GM18508 (cell line): ENCODE measurements around the gene B4GALT4.
"Not testable (repeated sequence)": the region's sequence is repeated elsewhere in the genome, so short reads cannot be mapped to it uniquely, and the experiment has no call there.

Experiments
- ATAC-seq: cut with Tn5 transposase; IDR thresholded peaks from one replicate; pipeline ENCODE4 v1.9.1; 2021; ENCODE audit warnings: moderate number of reproducible peaks; ENCODE audit not compliant: insufficient read depth, unreplicated experiment

B4GALT4 gene, protein sequence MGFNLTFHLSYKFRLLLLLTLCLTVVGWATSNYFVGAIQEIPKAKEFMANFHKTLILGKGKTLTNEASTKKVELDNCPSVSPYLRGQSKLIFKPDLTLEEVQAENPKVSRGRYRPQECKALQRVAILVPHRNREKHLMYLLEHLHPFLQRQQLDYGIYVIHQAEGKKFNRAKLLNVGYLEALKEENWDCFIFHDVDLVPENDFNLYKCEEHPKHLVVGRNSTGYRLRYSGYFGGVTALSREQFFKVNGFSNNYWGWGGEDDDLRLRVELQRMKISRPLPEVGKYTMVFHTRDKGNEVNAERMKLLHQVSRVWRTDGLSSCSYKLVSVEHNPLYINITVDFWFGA

DNA sequence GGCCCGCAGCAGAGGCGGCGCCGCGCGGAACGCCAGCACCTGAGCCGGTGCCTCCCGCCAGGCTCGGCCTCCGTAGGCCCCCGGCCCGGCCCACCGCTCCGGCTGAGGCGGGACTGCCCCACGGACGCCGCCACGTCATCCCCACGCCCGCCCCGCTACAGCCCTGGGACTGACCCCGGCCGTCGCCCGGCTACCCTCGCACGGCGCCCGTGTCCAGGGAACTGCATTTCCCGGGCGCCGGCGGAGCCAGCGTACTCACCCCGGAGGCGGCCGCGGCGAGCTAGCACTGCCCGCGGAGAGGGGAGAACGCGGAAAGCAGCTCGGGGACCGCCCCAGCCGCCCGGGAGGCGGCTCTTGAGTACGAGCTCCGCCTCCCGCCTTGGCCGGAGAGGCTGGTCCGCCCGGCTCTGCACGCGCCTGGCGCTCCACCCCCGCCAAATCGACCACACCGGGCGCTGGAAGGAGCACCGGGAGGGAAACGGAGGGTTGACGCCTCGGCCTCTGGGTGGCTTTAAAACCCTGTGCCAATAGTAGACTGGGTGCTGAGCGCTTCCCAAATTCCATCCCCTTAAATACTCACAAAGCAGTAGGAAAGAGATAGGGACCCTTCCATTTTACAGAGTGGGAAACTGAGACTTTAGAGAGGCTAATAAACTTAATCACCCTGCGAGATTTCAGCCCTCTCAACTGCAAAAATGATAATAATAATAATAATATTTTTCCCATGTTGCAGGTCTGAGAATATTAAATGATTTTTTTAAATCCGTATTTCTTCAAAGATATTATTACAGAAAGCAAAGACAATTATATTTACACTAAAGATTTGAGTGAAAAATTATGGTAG is at the start of gene B4GALT4:
Gene B4GALT4 (minus strand): TSS at position 288 of the 844 bp plus-strand sequence. CDS start 10,779 bp downstream, outside the sequence.
- ATAC-seq, result peak; percentile 48

GRCh38 chr3:119289404-119289770 is 48.7 kb upstream of the B4GALT4 start:
- ATAC-seq, result no peak

- no peak for ATAC-seq
Measured at GRCh38 chr3:119288669-119289403, 48.2 kb upstream of the B4GALT4 start.

- no peak for ATAC-seq
Measured at GRCh38 chr3:119279584-119280243, 39.0 kb upstream of the B4GALT4 start.

- ATAC-seq, result no peak
Measured at GRCh38 chr3:119279101-119279554, 38.5 kb upstream of the B4GALT4 start.

DNA sequence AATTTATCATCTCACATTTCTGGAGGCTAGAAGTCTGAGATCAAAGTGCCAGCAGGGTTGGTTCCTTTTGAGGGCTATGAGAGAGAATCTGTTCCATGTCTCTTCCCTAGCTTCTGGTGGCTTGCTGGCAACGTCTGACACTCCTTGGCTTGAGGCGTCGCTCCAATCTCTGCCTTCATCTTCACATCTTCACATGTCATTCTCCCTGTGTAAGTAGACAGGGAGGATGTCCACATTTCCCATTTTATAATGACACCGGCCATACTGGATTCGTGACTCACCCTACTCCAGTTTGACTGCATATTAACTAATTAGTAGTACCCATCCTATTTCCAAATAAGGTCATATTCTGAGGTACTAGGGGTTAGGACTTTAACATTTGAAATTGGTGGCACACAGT is 36.0 kb upstream of the B4GALT4 start:
- ATAC-seq, result no peak

DNA sequence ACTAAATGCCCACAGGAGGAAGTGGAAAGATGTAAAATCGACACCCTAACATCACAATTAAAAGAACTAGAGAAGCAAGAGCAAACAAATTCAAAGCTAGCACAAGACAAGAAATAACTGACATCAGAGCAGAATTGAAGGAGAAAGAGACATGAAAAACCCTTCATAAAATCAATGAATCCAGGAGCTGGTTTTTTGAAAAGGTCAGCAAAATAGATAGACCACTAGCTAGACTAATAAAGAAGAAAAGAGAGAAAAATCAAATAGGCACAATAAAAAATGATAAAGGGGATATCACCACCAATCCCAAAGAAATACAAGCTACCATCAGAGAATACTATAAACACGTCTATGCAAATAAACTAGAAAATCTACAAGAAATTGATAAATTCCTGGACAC is 29.5 kb upstream of the B4GALT4 start:
- ATAC-seq, result not testable (repeated sequence)

DNA sequence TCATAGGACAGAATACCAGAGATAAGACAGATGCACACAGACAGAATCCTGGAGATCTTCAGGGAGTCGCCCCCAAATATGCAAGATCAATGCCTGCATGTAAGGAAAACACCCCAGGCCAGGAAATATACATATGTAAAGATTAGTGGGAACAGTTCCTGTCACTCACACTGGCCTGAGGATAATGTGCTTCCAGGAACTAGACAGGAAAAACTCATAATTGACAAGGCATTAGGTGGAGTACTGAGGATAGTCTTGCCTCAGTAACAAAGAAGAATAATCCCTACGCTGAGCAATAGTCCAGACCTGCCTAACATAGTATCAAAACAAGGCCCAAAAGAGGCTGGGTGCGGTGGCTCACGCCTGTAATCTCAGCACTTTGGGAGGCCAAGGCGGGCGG is 20.4 kb upstream of the B4GALT4 start:
- ATAC-seq, result no peak

DNA sequence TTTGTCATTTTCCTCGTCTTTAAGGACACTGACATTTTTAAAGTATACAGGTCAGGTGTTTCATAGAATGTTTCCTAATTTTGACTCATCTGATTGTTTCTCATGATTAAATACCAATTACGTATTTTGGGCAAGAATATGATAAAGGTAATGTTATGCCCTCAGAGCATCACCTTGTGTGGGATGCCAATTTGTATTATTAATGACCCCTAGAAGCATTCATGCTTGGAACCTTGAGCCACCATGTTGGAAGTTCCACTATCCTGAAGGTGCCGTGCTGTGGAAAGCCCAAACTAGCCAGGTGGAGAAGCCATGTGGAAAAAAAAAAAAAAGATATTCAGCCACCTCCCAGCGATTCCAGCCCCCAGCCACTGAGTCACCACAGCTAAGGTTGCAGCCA is 19.1 kb upstream of the B4GALT4 start:
- no peak for ATAC-seq

DNA sequence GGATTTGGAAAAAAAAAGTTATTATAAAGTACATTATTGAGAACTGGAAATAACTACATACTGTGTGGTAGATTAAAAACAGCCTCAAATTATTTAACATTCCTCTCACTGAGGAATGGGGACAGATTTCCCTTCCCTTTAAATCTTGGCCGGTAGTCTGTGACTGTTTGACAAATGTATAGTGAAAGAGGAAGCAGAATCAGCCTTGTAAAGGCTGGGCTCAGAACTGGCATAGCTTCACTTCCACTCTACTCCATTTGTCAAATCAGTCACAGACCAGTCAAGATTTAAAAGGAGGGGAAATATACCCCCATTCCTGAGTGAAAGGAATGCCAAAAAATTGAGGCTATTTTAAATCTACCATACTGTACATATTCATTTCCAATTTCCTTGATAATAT is 18.2 kb upstream of the B4GALT4 start:
- peak; percentile 97 for ATAC-seq

DNA sequence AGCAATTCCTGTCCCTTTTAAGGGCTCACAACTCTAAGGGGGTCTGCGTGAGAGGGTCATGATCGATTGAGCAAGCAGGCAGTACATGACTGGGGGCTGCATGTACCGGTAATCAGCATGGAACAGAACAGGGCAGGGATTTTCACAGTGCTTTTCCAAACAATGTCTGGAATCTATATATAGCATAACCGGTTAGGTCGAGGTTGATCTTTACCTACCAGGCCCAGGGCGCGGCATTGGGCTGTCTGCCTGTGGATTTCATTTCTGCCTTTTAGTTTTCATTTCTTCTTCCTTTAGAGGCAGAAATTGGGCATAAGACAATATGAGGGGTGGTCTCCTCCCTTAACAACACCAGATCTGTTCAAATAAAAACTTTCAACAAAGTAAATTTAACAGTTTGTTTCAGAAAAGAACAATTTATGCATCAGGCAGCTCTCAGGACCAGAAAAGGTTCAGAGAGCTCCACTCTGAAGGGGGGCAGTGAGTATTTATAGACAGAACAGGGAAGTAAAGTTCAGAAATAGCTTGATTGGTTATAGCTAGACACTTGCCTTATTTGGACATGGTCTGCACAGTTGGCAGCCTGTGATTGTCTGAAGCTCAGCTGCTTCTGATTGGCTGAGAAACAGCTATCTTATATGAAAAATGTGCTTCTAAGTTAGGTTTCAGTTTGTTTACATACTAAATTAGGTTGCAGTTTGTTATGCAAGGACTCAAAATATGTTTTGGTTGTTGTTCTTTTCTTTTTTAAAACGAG is 17.2 kb upstream of the B4GALT4 start:
- ATAC-seq, result no peak

GRCh38 chr3:119257111-119257510 is 16.4 kb upstream of the B4GALT4 start:
- ATAC-seq, result no peak

- no peak for ATAC-seq
Measured at GRCh38 chr3:119255214-119255613, 14.5 kb upstream of the B4GALT4 start.

- no peak for ATAC-seq
Measured at GRCh38 chr3:119245778-119246177, 5.1 kb upstream of the B4GALT4 start.

DNA sequence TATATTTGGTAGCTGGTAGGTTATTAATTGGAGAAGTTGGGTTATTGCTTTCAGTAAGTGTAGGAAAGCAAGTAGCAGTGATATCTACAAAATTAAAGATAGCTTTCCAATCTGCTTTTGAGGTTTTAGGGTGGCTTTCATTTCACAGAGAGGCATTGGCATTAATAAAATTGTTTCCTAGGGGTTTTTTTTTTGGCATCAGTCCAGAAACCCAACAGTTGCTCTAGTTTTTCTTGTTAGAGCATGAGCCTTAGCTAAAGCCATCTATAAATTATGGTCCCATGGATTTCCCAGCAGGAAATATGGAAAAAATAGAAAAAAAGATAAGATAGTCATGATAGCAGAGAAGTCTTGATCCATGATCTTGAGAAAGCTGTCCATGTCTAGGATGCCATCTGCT is 3.0 kb upstream of the B4GALT4 start:
- ATAC-seq, result no peak

DNA sequence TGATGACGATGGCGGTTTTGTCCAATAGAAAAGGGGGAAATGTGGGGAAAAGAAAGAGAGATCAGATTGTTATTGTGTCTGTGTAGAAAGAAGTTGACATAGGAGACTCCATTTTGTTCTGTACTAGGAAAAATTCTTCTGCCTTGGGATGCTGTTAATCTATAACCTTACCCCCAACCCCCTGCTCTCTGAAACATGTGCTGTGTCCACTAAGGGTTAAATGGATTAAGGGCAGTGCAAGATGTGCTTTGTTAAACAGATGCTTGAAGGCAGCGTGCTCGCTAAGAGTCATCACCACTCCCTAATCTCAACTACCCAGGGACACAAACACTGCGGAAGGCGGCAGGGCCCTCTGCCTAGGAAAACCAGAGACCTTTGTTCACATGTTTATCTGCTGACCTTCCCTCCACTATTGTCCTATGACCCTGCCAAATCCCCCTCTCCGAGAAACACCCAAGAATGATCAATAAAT is 2.4 kb upstream of the B4GALT4 start:
- ATAC-seq, result not testable (repeated sequence)

GRCh38 chr3:119242387-119243057 is 1.8 kb upstream of the B4GALT4 start:
- ATAC-seq, result not testable (repeated sequence)

- ATAC-seq, result no peak
Measured at GRCh38 chr3:119240101-119240590, 532 bp downstream of the B4GALT4 start.
